Muscle layer of colon (tissue), 2 donors: ENCODE results near the gene GNRHR.

Experiments
- H3K27ac ChIP-seq: one replicate; pipeline ENCODE4 v1.7.0; 2013; ENCODE audit warnings: low read depth, mild to moderate bottlenecking, low read length, moderate library complexity
- H3K27me3 ChIP-seq, 2 donors: one replicate each; pipeline ENCODE4 v1.7.0; 2013; ENCODE audit warnings: low read length in 2 of 2, mild to moderate bottlenecking in 2 of 2; ENCODE audit not compliant: insufficient read depth in 2 of 2, control insufficient read depth in 1 of 2
- H3K36me3 ChIP-seq: one replicate; pipeline ENCODE4 v1.7.0; 2013; ENCODE audit warnings: mild to moderate bottlenecking, low read length; ENCODE audit not compliant: insufficient read depth
- H3K4me1 ChIP-seq: one replicate; pipeline ENCODE4 v1.7.0; 2013; ENCODE audit warnings: mild to moderate bottlenecking, low read length; ENCODE audit not compliant: insufficient read depth
- H3K4me3 ChIP-seq, 2 donors: one replicate each; pipeline ENCODE4 v1.7.0; 2013; ENCODE audit warnings: low read length in 2 of 2, low read depth in 1 of 2, mild to moderate bottlenecking in 1 of 2, moderate library complexity in 1 of 2
- H3K9ac ChIP-seq: one replicate; pipeline ENCODE4 v1.7.0; 2013; ENCODE audit warnings: low read length
- H3K9me3 ChIP-seq: one replicate; pipeline ENCODE4 v1.7.0; 2013; ENCODE audit warnings: mild to moderate bottlenecking, low read length
- donor health status: abdominal sarcoma.
- donor health status: Adenocarcinoma of cecum.

The GNRHR gene, protein sequence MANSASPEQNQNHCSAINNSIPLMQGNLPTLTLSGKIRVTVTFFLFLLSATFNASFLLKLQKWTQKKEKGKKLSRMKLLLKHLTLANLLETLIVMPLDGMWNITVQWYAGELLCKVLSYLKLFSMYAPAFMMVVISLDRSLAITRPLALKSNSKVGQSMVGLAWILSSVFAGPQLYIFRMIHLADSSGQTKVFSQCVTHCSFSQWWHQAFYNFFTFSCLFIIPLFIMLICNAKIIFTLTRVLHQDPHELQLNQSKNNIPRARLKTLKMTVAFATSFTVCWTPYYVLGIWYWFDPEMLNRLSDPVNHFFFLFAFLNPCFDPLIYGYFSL

DNA sequence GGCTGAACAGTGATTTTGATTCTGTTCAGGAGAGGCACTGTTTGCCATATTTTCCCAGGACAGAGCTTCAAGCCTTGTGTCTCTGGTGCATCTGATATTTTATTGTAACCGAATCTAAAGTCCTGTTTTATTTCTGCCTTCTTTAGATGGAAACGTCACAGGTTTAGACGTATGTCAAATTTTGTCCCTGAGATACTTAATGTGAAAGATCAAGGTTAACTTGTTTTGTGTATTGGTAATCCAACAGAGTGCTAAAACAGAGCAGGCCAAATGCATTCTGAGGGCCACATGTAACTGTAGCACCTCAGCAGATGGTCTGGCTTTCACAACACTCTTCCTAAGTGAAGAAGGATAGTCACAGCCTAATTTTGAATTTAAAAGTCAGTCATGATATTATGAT, at the start of gene GNRHR:
TSS of gene GNRHR (minus strand) at position 101 of the 400 bp plus-strand sequence. CDS start at position 48, 53 bp downstream.
- H3K36me3 ChIP-seq = no peaks in the 10 kb centered on the region
- H3K27me3 ChIP-seq = no peaks in the 10 kb centered on the region
- H3K4me3 ChIP-seq = no peak within 1 kb of the TSS
- no peaks in the 10 kb centered on the region for H3K4me1 ChIP-seq
- H3K9me3 ChIP-seq = no peaks in the 10 kb centered on the region
- H3K27ac ChIP-seq = no peak within 1 kb of the TSS
- no peak within 1 kb of the TSS for H3K9ac ChIP-seq

DNA sequence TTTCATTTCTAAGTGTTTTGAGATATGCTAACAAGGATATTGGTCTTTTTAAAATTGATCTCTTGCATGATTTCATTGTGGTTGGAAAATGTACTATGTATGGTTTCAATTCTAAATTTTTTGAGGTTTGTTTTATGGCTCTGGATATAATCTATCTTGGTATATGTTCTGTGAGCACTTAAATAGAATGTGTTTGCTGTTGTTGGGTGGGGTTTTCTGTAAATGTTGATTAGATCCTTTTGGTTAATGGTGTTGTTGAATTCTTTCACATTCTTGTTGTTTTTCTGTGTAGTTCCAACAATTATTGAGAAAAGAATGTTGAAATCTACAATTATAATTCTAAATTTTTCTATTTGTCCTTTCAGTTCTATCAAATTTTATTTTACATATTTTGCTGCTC, 42.6 kb upstream of the GNRHR start:
- H3K9ac ChIP-seq = no peak overlapping the region

DNA sequence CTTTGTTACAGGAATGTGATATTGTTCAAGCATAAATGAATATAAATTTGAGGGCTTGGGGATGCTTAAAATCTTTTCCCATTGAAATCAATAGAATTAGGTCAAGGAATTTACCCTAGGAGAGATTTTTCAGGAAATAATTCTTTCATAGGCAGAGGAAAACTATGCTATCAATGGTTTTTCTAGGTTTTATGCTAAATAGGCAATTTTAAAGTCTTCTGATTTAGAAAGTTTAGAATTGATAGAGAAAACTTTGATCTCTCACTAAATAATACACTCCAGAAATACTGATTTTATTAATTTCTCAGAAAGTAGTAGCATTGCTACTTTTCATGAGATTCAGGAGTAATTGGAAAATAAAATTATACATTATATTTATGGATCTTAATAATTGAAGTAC, 36.5 kb upstream of the GNRHR start:
- no peaks in the 10 kb centered on the region for H3K27me3 ChIP-seq
- no peak overlapping the region for H3K9ac ChIP-seq
- no peak overlapping the region for H3K27ac ChIP-seq
- H3K4me3 ChIP-seq = no peak overlapping the region
- no peaks in the 10 kb centered on the region for H3K9me3 ChIP-seq
- H3K4me1 ChIP-seq = no peaks in the 10 kb centered on the region
- H3K36me3 ChIP-seq = no peaks in the 10 kb centered on the region

More for the DNA sequence above, 42.6 kb upstream of the GNRHR start:
- no peak overlapping the region for H3K27ac ChIP-seq
- no peaks in the 10 kb centered on the region for H3K27me3 ChIP-seq
- no peaks in the 10 kb centered on the region for H3K9me3 ChIP-seq
- no peaks in the 10 kb centered on the region for H3K4me1 ChIP-seq
- no peaks in the 10 kb centered on the region for H3K36me3 ChIP-seq
- H3K4me3 ChIP-seq = no peak overlapping the region

DNA sequence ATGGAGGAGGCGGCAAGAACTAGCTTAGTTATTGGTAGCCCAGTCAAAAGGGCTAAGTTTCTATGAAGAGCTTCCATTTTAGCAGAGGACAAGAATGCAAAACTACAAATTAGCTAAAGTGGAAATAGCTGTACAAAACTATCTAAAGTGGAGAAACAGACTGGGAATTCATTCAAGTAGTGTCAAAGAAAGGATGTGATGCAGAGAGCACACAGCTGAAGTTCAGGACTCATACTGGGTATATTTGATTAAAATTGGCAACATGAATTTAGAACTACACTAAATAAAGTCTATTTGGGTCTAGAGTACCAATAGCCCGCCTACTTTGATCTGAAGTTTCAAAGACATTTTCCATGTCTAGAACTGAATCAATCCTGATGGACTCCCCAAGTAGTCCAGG, 33.1 kb upstream of the GNRHR start:
- Histone ChIP-seq H3K27me3 (no peaks in the 10 kb centered on the region), H3K4me3 (no peak overlapping the region), H3K9ac (no peak overlapping the region), H3K36me3 (no peaks in the 10 kb centered on the region), H3K4me1 (no peaks in the 10 kb centered on the region), H3K27ac (no peak overlapping the region), H3K9me3 (no peaks in the 10 kb centered on the region)

DNA sequence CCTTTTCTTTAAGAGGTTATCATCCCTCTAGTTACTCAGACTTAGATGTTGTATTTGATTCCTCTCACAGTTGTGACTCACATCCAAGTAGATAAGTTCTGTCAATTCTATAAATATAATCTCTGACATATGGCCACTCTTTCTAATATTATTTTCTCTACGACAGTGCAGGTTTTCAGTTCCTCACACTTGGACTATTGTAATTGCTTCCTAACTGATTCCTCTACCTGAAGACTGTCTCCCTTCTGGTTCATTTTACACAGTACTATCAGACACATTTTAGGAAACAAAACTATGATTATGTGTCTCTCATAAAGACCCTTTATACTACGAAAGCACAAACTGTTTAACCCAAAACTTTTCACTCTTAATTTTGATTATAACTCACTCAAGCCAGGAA, 31.3 kb upstream of the GNRHR start:
- H3K27me3 ChIP-seq = no peaks in the 10 kb centered on the region
- H3K9me3 ChIP-seq = no peaks in the 10 kb centered on the region
- no peak overlapping the region for H3K9ac ChIP-seq
- no peaks in the 10 kb centered on the region for H3K36me3 ChIP-seq
- no peak overlapping the region for H3K27ac ChIP-seq
- no peak overlapping the region for H3K4me3 ChIP-seq
- no peaks in the 10 kb centered on the region for H3K4me1 ChIP-seq

DNA sequence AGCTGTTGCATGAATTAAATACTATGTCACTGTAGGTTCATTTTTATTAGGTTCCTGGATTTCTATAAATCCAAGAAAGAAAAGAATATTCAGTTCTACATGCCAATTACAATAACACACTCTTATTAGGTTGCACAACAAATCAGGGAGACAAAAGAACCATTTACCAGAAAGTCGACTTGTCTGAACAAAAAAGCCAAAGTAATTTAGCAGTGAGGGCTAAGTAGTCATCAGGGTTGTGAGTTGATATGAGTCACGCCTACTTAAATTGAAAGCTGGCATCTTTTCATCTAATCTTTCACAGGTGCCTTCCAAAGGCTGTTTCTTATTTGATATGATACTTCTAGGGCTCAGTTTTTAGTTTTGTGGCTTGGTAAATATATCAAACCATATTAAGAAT, 25.4 kb upstream of the GNRHR start:
- Histone ChIP-seq H3K4me1 (no peaks in the 10 kb centered on the region), H3K27me3 (no peaks in the 10 kb centered on the region), H3K27ac (no peak overlapping the region), H3K4me3 (no peak overlapping the region), H3K36me3 (no peaks in the 10 kb centered on the region), H3K9ac (no peak overlapping the region), H3K9me3 (no peaks in the 10 kb centered on the region)

DNA sequence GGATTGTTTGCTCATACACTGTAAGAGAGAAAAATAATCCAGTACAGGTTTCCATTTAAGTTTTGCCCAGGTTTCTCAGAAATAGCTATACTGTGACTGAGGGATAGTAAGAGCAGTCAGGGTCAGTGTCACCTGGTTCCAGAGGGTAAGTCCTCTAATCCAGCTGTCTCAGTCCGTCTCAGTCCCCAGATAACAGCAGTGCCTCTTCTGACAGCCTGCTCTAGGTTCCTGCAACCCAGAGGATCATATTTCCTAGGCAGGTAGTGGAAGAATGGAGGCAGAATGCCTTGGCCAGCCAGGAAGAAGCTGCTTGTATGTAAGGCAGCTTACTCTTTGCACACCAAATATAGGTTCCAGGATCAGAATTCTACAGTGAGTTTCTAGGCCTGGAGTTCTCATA, 22.6 kb upstream of the GNRHR start:
- Histone ChIP-seq H3K4me1 (no peaks in the 10 kb centered on the region), H3K36me3 (no peaks in the 10 kb centered on the region), H3K9ac (no peak overlapping the region), H3K4me3 (no peak overlapping the region), H3K9me3 (no peaks in the 10 kb centered on the region), H3K27me3 (no peaks in the 10 kb centered on the region), H3K27ac (no peak overlapping the region)

DNA sequence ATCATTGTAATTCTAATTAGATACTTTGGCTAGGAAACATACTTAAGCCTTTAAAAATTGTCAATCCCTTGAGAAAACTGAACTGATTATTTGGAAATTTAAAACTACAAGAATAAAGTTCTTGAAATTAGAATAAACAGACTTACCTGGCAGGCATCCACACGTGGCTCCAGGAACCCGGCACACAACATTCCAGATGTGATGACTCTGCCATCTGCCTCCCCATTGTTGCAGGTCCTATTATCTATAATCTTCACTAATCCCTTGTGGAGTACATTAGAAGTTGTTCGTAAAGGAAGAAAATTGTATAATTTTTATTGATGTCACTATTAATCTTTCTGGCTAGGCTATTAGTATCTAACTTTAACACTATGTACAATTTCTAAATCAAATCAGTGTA, 16.2 kb upstream of the GNRHR start:
- Histone ChIP-seq H3K27me3 (no peaks in the 10 kb centered on the region), H3K4me3 (no peak overlapping the region), H3K9me3 (no peaks in the 10 kb centered on the region), H3K9ac (no peak overlapping the region), H3K36me3 (no peaks in the 10 kb centered on the region), H3K4me1 (no peaks in the 10 kb centered on the region), H3K27ac (no peak overlapping the region)

DNA sequence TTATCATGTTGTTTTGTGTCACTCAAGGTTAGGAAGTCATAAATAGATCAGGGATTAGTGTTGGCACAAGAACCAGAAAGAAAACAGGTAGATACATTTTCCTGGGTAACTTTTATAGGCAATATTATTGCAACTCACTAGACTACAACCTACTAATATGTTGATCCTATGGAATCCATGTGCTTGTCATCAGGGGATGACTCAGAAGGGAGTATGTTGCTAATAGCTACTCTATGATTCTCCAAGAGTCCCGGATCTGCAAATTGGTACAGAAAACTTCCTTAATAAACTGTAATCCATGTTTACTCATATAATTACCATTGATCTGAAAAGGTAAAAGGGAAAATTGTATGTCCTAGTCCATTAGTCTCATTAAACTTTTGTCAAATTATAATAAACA, 11.7 kb upstream of the GNRHR start:
- Histone ChIP-seq H3K4me3 (no peak overlapping the region), H3K27me3 (no peaks in the 10 kb centered on the region), H3K4me1 (no peaks in the 10 kb centered on the region), H3K27ac (no peak overlapping the region), H3K9ac (no peak overlapping the region), H3K36me3 (no peaks in the 10 kb centered on the region), H3K9me3 (no peaks in the 10 kb centered on the region)

DNA sequence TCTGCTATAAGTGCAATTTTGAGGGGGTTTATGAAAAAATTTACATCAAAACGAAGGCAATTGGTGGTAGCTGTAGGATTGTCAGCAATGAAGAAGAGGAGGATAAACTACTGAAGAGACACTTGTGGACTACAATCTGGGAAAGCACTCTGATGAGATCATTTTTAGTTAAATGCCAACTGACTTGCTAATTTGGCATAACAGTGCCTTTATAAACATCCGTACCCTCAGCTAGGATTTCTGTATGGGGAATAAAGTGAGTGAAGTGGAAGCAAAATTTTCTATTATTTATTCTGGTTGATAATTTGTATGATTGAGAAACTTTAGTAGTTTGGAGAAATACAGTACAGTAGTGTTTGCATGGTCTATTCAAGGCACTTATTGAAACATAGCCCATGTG, 11.2 kb upstream of the GNRHR start:
- Histone ChIP-seq H3K9ac (no peak overlapping the region), H3K4me3 (no peak overlapping the region), H3K4me1 (no peaks in the 10 kb centered on the region)

DNA sequence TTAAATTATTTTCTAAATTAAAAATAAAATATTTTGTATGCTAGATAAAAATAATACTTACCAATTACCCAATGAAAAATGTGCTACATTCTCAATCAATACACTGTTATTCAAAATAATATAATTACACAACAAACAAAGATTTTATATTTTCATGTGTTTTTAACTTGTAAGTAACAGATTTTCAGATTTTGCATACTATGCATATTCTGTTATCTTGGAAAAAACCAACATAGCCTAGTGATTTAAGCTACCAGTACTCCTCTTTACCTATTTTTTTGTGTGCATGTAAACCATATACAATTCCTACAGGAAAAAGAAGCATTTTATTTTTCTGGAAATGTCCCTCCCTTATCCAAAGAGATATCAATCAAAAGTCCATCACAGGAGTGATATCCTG, 10.0 kb upstream of the GNRHR start:
- H3K4me3 ChIP-seq = no peak overlapping the region
- no peak overlapping the region for H3K9ac ChIP-seq
- no peaks in the 10 kb centered on the region for H3K27me3 ChIP-seq
- H3K4me1 ChIP-seq = no peaks in the 10 kb centered on the region
- H3K36me3 ChIP-seq = no peaks in the 10 kb centered on the region
- no peaks in the 10 kb centered on the region for H3K9me3 ChIP-seq
- no peak overlapping the region for H3K27ac ChIP-seq

More for the DNA sequence above, 11.2 kb upstream of the GNRHR start:
- H3K27me3 ChIP-seq = no peaks in the 10 kb centered on the region
- no peaks in the 10 kb centered on the region for H3K9me3 ChIP-seq
- no peaks in the 10 kb centered on the region for H3K36me3 ChIP-seq
- H3K27ac ChIP-seq = no peak overlapping the region

DNA sequence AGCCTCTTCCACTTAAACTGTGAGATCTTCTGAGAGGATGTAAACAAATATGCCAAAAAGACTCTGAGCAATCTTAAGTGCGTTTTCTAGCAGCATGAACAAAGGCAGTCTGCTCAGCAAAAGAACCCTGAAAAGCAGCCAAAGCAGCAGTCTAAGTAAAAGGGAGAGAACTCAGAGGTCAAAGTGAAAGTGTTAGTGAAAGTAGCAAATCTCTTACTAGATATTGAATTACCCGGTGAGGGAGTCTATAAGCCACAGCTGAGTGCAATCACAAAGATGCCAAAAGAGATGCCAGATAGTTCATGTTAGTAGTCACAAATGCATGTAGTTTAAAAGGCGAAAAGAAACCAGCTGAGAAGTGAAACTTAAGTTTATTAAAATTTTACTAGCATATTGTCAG, 7.9 kb upstream of the GNRHR start:
- no peak overlapping the region for H3K27ac ChIP-seq
- H3K9me3 ChIP-seq = no peaks in the 10 kb centered on the region
- H3K4me3 ChIP-seq = no peak overlapping the region
- no peaks in the 10 kb centered on the region for H3K4me1 ChIP-seq
- H3K36me3 ChIP-seq = no peaks in the 10 kb centered on the region
- H3K27me3 ChIP-seq = no peaks in the 10 kb centered on the region
- H3K9ac ChIP-seq = no peak overlapping the region
